HG02870 (cell line): ENCODE measurements around the gene ACTN2.

Experiments
- ATAC-seq: cut with Tn5 transposase; IDR thresholded peaks from one replicate; pipeline ENCODE4 v1.9.1; 2021; ENCODE audit warnings: mild to moderate bottlenecking, moderate library complexity; ENCODE audit not compliant: unreplicated experiment

Gene ACTN2

DNA sequence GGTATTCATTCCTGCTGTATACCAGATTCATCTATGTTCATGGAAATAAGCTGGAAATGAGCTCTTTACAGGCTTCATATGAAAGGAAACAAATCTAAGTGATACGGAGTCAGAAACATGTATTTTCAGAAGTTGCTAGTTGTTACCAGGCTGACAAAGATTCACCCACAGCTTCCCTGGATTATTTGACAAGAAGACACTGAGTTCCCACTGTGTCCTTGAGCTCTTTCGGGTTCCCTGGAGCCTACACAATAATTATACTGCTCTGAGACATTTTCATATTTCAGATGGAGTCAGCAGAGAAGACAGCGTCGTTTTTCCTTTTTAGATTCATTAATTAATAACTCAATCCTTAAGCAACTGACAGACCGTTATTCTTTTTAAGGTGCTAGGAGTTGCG, 79.5 kb downstream of the ACTN2 start:
- ATAC-seq = no peak

DNA sequence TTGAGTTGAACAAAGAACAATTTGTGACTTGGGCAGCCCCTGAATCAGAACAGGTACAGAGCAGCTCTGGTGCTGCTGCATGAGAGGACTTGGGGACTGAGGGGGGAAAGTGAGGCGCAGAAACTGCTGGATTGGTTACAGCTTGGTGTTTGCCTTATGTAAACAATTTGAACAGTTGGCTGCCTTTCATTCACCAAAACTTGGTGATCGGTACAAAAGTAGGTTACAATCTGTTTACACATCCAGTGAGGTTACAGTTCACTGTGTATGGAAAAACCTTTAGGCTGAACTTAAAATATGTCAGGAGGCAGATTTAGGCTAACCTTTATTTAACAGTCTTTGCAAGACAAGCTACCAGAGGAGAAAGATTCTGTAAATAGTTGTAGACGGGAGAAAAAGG, 80.2 kb downstream of the ACTN2 start:
- no peak for ATAC-seq

DNA sequence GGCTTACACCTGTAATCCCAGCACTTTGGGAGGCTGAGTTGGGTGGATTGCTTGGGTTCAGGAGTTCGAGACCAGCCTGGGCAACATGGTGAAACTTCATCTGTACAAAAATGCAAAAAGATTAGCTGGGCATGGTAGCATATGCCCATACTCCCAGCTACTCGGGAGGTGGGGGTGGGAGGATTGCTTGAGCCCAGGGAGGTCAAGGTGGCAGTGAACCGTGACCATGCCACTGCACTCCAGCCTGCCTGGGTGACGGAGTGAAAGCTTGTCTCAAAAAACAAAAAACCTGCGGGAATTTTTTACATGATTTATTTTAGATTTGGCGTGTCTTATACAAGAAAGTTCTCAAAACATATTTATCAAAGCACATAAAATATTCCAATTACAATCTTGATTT, 81.0 kb downstream of the ACTN2 start:
- ATAC-seq = no peak

DNA sequence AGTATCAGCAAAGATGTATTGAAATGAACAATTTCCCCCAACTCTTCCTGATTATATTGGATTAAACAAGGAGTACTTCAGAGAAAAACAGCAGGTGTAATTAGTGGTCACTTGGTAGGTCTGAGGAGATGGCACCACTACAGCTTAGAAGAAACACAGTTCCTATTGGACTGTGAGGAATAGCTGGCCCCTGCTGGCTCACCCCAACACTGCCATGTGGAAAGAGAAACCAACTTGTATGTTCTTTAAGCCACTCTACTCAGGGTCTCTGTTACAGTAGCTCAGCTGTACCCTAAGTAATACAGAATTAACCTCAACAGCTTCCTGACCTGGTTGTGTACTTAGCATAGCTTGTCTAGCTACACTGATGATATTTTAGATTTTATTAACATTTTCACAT, 82.3 kb downstream of the ACTN2 start:
- no peak for ATAC-seq

DNA sequence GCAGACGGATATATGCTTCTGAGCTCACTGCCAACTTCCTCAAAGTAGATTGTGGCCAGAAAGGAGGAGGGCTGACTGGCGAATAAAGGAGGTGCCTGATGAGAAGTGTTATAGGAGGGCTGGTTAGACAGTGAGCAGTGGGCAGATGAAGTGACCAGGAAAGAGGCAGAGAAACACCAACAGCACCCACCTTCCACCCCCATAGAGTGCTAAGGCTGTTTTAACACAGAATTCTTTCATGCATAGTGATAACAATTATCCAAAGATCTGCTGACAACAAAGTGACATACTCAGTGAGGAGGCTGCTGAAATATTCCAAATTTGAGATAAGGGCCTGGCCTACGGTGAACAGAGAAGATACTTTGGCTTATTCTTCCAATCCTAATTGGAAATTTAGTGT, 87.6 kb downstream of the ACTN2 start:
- ATAC-seq = no peak

DNA sequence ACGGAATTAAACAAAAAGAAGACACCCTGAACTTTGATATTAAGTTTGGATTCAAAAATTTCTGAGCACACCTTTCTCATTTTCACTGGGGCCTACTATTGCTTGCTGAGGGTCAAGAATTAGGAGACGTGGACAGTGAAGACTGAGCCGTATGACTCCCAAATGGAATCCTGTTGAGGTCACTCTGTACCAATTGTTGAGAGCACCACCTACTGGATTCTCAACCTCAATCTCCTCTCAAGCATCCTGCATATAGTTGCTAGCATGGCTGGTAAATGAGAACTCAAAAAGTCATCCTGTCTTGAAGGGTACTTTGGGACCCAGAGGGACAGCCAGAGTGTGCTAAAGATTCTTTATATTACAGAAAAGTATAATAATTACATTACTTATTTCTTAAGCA, 88.6 kb downstream of the ACTN2 start:
- no peak for ATAC-seq

DNA sequence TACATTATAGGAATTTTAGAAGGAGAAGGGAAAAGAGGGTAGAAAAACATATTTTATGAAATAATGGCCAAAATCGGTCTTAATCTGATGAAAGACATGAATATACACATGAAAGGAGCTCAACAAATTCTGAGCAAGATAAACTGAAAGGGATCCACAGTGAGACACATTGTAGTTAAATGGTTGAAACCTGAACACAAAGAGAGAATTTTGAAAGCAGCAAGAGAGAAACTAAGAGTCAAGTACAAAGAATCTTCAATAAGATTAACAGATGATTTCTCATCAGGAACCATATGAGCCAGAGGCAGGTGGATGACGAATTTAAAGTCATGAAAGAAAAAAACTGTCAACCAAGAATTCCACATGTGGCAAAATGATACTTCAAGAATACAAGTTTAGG, 93.0 kb downstream of the ACTN2 start:
- ATAC-seq = no peak

DNA sequence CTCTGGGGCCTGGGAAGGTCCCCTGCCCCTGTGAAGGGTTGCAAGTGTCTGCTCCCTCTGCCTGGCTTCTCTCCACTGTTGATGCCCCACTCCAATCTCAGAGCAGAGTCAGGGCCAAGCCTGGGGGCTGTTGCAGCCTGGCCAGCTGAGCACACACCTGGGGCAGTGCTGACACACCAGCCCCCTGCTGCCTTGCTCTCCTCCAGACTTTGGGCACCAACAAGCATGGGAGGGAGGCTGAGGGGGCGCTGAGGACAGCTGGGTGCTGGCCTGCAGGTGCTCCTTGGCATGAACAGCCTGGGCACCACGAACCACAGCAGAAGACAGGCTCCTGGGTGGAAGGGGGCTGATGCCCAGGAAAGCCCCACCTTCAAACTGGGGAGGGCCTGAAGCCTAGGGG, 99.2 kb downstream of the ACTN2 start:
- ATAC-seq = no peak

DNA sequence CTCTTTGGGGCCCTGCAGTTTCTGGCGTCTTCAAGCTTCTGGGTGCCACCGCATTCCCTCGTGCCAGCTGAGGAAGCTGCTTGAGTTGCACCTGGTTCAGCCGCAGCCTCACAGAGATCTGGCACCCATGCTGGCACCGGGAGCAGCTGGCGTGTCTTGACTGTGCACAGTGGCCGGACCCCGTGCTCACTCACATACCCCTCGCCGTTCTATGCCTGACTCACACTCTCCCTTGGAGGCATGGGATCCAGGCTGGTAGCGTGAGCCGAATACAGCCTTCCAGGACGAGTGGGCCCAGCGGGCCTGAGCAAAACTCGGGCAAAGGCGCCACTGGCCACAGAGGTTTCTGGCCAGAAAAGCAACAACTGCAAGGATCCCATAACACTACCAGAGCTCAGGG, 100.2 kb downstream of the ACTN2 start:
- ATAC-seq = no peak

DNA sequence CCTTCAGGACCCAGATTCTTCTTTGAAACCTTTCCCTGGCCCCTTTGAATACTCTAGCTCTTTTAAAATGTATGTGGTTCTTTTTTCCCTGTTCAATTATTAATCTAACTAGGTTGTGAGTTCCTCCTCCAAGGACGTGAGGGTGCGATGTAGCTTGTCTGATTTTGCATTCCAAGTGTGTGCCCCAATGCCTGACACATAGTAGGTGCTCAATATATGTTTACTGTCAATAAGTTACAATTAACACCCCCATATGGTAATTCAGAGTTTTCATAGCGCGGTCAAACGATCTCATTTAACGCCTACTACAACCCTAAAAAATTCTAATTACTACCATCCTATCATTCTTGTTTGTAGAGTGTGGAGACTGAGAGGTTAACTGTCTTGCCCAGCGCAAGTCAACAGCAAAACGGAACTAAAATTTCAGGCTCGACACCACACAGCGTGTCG, 108.3 kb downstream of the ACTN2 start:
- ATAC-seq = no peak

DNA sequence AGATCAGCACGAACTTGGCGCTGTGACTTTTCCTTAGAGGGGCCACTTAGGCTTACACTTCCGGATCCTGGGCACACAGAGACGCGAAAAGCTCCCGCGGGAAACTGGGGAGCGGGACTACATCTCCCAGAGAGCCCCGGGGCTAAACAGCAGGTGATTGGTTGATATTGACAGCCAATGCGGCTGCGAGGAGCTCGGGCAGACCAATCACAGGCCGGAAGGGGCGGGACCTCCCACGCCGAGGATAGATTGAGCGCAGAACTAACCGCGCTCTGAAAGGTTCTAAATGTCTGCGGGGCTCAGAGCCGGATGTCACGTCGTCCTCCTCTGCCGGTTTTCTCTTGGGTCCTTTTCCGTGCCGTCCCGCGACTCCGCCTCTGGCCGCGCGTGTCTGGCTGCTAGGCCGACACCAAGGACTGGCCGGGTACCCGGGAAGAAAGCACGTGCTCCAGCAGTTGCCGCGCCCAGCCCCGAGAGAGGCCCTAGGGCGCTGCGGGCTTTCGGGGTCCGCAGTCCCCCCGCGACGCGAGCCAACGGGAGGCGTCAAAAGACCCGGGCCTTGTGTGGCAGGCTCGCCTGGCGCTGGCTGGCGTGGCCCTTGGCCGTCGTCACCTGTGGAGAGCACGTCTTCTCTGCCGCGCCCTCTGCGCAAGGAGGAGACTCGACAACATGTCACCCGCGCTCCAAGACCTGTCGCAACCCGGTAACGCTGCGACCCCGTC, 108.9 kb downstream of the ACTN2 start, which contains the start of gene MTR:
Gene MTR, plus strand, starts transcription at position 258 of the 722 bp plus-strand sequence. Its CDS starts 412 bp downstream, at position 670.
- peak; percentile 98 for ATAC-seq

DNA sequence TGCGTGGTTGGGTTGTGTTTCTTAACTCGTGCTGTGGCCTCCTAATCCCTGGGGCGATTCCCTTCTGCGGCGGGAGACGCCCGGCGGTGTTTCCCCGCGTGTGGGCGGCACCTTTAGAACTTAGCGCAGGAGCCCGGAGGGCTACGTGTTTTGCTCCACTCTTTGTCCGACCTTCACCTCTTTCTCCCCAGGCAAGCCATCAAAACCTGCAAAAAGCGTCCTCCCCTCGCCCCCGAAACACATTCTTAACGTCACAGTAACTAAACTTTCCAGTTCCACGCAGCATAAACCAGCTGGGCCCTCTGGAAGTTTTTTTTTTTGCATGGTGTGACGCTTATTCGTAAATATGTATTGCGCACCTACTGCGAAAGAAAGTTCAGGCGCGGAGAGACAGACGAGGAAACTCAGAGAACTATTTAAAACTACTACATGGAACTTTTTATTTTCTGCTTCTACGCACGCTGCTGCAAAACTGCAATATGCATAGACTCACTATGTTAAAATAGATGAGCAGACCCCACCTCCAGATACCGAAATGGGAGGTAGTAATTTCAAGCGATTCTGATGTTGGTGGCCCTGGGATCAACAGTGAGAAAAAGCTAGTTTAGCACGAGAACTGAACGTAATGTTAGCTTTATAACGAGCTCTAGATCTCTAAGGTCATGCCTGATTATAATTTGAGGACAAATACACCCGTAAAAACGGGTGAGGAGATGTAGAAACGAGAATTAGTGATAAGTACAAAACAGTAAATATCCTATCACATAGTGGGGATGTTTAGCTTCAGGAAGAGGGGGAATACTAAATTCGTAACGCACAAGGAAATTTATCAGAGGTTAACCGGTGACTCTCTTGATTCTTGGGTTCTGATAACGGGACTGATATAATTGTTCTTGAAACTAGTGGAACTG, 109.7 kb downstream of the ACTN2 start:
- peak; percentile 27 for ATAC-seq

DNA sequence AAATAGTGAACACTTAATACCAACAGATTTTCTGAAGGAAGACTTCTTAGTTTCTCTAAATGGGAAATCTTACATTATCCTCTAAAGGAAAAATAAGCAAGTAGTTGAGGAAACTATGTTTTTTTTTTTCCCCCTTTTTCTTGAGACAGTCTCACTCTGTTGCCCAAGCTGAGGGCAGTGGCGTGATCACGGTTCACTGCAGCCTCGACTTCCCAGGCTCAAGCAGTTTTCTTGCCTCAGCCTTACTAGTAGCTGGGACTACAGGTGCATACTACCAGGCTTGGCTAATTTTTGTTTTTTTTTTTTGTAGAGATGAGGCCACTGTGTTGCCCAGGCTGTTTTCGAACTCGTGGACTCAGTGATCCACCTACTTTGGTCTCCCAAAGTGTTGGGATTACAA, 112.7 kb downstream of the ACTN2 start:
- ATAC-seq = no peak

DNA sequence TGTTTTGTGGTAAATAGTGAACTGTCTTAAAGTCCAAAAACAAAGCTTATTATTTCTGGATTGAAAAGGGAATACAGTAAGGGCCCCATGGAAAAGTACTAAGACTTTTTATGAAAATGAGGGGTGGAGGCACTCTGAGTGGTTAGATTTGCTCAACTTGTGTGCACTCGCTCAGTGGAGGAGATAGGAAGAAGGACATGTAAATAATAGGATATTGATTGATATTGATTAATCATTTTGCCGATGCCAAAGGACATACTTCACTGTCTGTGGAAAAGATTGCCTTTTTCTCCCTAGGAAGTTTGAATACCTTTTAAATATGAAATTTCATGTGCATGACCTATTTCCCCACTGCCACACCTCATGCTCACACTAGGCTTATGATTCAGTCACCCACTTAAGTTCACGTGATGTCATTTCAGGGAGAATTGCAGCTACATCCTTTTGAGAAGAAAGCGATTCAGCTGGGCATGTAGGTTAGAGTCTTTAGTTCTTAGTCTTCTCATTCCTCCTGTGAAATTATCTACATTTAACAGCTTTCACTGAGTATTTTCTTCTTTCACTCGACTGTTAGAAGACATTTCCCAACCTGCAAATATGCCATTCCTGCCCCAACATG, 113.8 kb downstream of the ACTN2 start:
- ATAC-seq = no peak

DNA sequence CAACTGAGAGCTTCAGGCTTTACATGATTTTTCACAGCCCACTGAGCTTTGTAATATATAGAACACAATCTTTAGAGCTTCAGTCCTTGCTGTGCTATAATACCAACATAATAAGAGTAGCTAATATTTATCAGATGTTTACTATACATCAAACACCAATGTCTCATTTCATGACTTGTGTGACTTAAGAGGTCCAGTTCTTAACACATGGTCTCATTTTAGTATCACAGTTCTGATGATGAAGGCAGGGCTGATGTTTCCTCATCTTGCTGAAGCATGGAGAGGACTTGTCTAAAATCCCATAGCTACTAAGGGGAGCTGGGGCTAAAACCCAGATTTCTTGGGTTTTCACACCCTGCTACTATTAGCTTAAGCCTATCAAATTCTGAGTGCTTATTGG, 114.3 kb downstream of the ACTN2 start:
- ATAC-seq = no peak

DNA sequence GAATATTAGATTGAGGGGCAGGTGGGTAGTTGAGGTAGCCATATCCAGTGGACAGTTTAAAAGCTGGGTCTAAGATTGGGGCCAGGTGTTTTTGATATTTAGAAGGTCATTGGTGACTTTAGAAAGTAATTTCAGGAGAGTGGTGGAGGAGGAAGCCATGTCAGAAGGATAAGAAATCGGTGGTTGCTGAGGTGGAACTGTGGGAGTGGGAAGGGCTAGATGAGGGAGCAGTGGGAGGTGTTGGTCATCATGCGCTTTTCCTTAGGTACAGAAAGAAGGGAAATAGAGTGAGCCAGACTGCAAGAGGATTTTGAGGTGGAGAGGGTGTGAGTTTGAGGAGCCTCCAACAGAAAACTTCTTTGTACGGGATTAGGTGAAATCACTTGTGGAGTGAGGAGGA, 116.0 kb downstream of the ACTN2 start:
- no peak for ATAC-seq

DNA sequence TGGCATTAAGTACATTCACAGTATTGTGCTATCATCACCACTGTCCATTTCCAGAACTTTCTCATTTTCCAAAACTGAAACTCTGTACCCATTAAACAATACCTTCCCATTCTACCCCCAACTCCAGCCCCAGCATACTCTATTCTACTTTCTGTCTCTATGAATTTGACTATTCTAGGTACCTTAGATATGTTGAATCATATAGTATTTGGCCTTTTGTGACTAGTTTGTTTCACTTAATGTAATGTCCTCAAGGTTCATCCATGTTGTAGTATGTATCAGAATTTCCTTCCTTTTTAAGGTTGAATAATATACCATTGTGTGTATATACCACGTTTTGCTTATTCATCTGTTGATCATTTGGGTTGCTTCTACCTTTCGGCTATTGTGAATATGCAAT, 120.3 kb downstream of the ACTN2 start:
- ATAC-seq = no peak

DNA sequence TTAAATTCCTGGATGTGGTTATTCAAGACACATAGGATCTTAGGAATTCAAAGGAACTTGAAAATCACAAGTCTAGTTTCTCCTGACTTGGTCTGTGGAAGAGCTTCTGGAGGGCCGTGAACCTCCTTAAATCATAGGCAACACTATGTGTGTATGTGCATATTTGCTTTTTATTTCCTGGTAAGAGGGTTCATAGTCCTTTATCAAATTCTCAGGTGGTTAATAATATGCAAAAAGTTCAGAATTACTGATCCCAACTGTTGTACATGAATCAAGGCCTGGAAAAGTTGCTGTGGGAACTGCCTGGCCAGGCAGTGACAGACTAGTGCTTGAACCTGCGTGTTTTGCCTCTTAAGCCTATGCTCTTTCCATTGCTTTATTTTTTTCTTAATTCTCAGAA, 121.7 kb downstream of the ACTN2 start:
- ATAC-seq = no peak

DNA sequence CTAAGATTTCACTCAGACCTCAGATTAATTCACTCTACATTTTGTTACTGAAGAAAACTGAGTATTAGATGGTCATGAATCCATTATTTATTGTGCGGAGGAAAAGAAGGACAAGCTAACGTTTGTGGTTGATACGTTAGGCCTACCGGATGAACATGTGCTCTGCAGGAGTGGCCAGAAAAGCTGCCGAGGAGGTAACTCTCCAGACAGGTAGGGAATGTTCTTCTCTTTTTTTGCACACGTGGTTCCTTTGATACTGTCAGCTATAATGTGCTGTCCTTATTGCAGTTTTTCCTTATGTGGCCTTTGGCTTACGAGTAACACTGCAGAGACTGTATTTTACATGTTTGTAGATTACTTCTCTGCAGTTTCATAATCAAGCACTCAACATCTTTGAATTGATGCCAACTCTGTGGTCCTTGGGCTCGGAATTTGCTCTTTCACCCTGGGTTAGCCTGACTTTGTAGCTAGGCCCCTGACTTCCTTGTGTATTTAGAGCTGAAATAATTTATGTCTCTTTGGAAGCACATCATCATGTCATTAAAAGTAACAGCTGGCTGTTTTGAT, 122.3 kb downstream of the ACTN2 start:
- no peak for ATAC-seq

DNA sequence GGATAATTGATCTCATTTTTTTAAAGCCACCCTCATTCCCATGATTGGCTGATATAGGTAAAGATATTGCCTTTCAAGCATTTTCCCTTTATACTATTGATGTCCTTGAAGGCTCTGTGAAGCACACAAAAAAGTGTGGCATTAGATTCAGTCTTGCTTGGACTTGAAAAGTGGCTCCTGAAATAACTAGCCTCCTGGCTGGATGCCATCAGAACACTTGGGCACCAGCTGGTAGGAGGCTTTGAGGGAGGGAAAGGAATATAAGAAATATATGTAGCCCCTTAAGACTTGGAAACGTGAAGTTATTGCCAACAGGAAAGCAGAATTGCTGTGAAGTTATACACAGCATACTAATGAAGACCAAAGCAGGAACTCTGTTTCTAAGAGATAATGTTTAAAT, 122.8 kb downstream of the ACTN2 start:
- no peak for ATAC-seq

DNA sequence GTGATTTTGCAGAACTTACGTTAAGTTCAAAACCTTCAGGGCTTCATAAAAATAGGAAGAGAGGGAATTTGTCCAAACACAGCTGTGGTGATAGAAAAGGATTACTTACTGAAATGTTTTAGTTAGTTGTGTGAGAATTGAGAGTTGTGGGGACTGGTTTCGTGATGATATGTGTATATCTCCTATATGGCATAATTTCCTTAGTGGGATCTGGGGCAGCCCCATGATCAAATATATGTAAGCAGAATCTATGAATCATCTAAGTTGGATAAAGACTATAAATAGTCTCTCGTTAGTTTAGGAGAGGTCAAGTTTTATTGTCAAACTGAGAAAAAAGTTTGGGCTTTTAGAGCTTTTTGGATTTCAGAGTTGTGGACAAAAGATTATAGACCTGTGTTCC, 123.7 kb downstream of the ACTN2 start:
- no peak for ATAC-seq
